HepG2 (cell line): ENCODE data around the gene MAN2A2.

ENCODE experiments used
- ATF3 ChIP-seq: sonication (generic); formaldehyde crosslinking; IDR thresholded peaks from 2 replicates; pipeline ENCODE4 v1.4.0; 2020; ENCODE audit warnings: missing genetic modification reagents
- BCL6 ChIP-seq: IDR thresholded peaks from 2 replicates; pipeline ENCODE4 v1.6.1; 2016; ENCODE audit warnings: missing genetic modification reagents, missing compliant biosample characterization
- CHD2 ChIP-seq: IDR thresholded peaks from 2 replicates; pipeline ENCODE4 v1.6.1; 2011; ENCODE audit warnings: low read depth, low read length, improper control_type of control experiment
- CTCF ChIP-seq: sonication (generic); formaldehyde crosslinking; IDR thresholded peaks from 2 replicates; pipeline ENCODE4 v1.5.0; 2020; ENCODE audit warnings: mild to moderate bottlenecking, missing genetic modification reagents, moderate library complexity
- EHMT2 ChIP-seq: fragments of 200-600 bp; sonication (generic); IDR thresholded peaks from 2 replicates; pipeline ENCODE4 v1.7.0; 2017; ENCODE audit warnings: antibody characterized with exemption, low read depth, low read length, borderline replicate concordance
- EZH2 ChIP-seq: conservative IDR thresholded peaks from 2 replicates; pipeline ENCODE4 v1.6.1; 2012; ENCODE audit warnings: mild to moderate bottlenecking, low read depth, low read length, moderate library complexity
- GABPB1 ChIP-seq: IDR thresholded peaks from 2 replicates; pipeline ENCODE4 v1.6.1; 2016; ENCODE audit warnings: mild to moderate bottlenecking, missing genetic modification reagents, moderate library complexity, missing compliant biosample characterization
- TCF12 ChIP-seq, 2 experiments: fragments of 450-650 bp in 1 of 2; sonication (generic) in 1 of 2; formaldehyde crosslinking in 1 of 2; IDR thresholded peaks; 2 replicates each; pipeline versions ENCODE4 v1.6.1 to v1.8.0; 2017 to 2022; ENCODE audit warnings: antibody characterized with exemption in 1 of 2, mild to moderate bottlenecking in 1 of 2, missing genetic modification reagents in 1 of 2, moderate library complexity in 1 of 2
- TRIM24 ChIP-seq: sonication (generic); formaldehyde crosslinking; IDR thresholded peaks from 2 replicates; pipeline ENCODE4 v1.8.0; 2022; ENCODE audit warnings: mild to moderate bottlenecking, missing genetic modification reagents
- ZNF20 ChIP-seq: sonication (generic); formaldehyde crosslinking; IDR thresholded peaks from 2 replicates; pipeline ENCODE4 v1.4.0; 2020; ENCODE audit warnings: mild to moderate bottlenecking, moderate library complexity, missing genetic modification reagents
- ZNF33B ChIP-seq: sonication (generic); formaldehyde crosslinking; IDR thresholded peaks from 2 replicates; pipeline ENCODE4 v1.5.1; 2020; ENCODE audit warnings: mild to moderate bottlenecking, missing genetic modification reagents

- TF ChIP-seq TRIM24 (CRISPR knock-in tag) (no peak), CTCF (CRISPR knock-in tag) (no peak), ATF3 (CRISPR knock-in tag) (no peak), EZH2 (no peak), EHMT2 (no peak), BCL6 (CRISPR knock-in tag) (no peak), ZNF33B (CRISPR knock-in tag) (no peak), CHD2 (no peak), GABPB1 (CRISPR knock-in tag) (no peak), TCF12 (IDR thresholded peaks at IDR 0.05) (no peak), TCF12 (CRISPR knock-in tag; IDR thresholded peaks at IDR 0.05) (no peak), ZNF20 (CRISPR knock-in tag) (no peak)
These were observed 33.7 kb downstream of the MAN2A2 start for GRCh38 chr15:90936823-90937222.
